Heart left ventricle (tissue), 16 donors: ENCODE measurements around the gene NEK5. TPM values are rescaled to one million over a fixed set of nuclear protein-coding genes. Genes with fewer than 3 reads are reported as not detected.

Experiments
- ATAC-seq, 4 donors: fragments of 200-7000 bp; cut with Tn5 transposase; one replicate each; pipeline ENCODE4 v1.9.1; 2020 to 2022; ENCODE audit warnings: moderate library complexity in 4 of 4, mild to moderate bottlenecking in 3 of 4, moderate number of reproducible peaks in 1 of 4
- DNase-seq, 5 donors: peaks; one replicate each; pipeline ENCODE4 v3.0.0-alpha.2; 2020
- H3K27ac ChIP-seq, 12 donors: fragments of 200-600 bp; sonication (generic) in 4 of 12; one replicate each; pipeline versions ENCODE4 v1.5.0 to v1.8.0; 2016 to 2022; ENCODE audit warnings: mild to moderate bottlenecking in 2 of 12
- H3K27me3 ChIP-seq, 9 donors: fragments of 200-600 bp; sonication (generic) in 2 of 9; one replicate each; pipeline versions ENCODE4 v1.5.1 to v1.8.0; 2016 to 2022; ENCODE audit warnings: mild to moderate bottlenecking in 3 of 9
- H3K36me3 ChIP-seq, 9 donors: fragments of 200-600 bp; sonication (generic) in 2 of 9; one replicate each; pipeline versions ENCODE4 v1.5.0 to v1.8.0; 2018 to 2022; ENCODE audit warnings: mild to moderate bottlenecking in 2 of 9
- H3K4me1 ChIP-seq, 12 donors: fragments of 200-600 bp; sonication (generic) in 4 of 12; one replicate each; pipeline versions ENCODE4 v1.5.0 to v1.8.0; 2016 to 2022; ENCODE audit warnings: mild to moderate bottlenecking in 3 of 12
- H3K4me3 ChIP-seq, 12 donors: fragments of 200-600 bp; sonication (generic) in 4 of 12; one replicate each; pipeline versions ENCODE4 v1.5.0 to v1.8.0; 2017 to 2022; ENCODE audit warnings: mild to moderate bottlenecking in 9 of 12, moderate library complexity in 4 of 12
- H3K9me3 ChIP-seq, 12 donors: fragments of 200-600 bp; sonication (generic) in 4 of 12; one replicate each; pipeline versions ENCODE4 v1.5.0 to v1.8.0; 2016 to 2022; ENCODE audit warnings: mild to moderate bottlenecking in 1 of 12
- POLR2A ChIP-seq, 2 donors: fragments of 450-650 bp; IDR thresholded peaks; one replicate each; pipeline ENCODE4 v1.6.1; 2017; ENCODE audit warnings: antibody characterized with exemption in 2 of 2, mild to moderate bottlenecking in 2 of 2, moderate library complexity in 2 of 2
- WGBS, 4 donors: extraction: QIAGEN DNeasy Blood & Tissue Kit in 2 of 4; methylation state at CpG; one replicate each; pipeline versions ENCODE4 v1.1.5 to v1.1.7; 2013 to 2018; 5-methylcytosine and 5-hydroxymethylcytosine counted together
- intact Hi-C, 10 donors: fragments of 100-400 bp; cut with DNase I; formaldehyde crosslinking; loops; one replicate each; pipeline versions ENCODE4 v1.11.1 to v1.14.2; 2022
- polyA plus RNA-seq, 2 donors: library from polyadenylated mRNA; stranded (reverse); fragments of 200-250 nt; gene quantifications; one replicate each; pipeline ENCODE4 v1.2.3, GENCODE V29; 2013
- total RNA-seq, 9 donors: library from RNA; depleted of rRNA in 2 of 9; stranded (reverse); fragments of >200 nt in 2 of 9; fragmentation: NEBNext Ultra II Directional in 3 of 9; extraction: Animal tissue kit (Norgen Biotek cat#: 25700) in 3 of 9; gene quantifications; one replicate each; pipeline versions ENCODE4 v1.1.0 to v1.2.4, GENCODE V29; 2016 to 2023
- TF ChIP-seq, protein P1 (sequence below), 12 donors: fragments of 200-600 bp; sonication (generic) in 4 of 12; IDR thresholded peaks; one replicate each; pipeline versions ENCODE4 v1.5.0 to v1.8.0; 2018 to 2022; ENCODE audit warnings: antibody characterized with exemption in 12 of 12, mild to moderate bottlenecking in 5 of 12
- donor health status: ischemic (EF 13 %, LVEDD 7.1; RV severe dilation, severe dysfunction).
- donor health status: healthy with polysubstance abuse.
- donor health status: DM: no; HTN: yes; CAD: no.
- donor health status: DM: no; HTN: no; CAD: no.
- donor health status: ischemic (EF 25% LVEDD 6.9; RV normal size, moderate dysfunction).
- donor health status: ischemic (EF 25% LVEDD 5.7; RV mildly dilated, moderate dysfunction).
- donor health status: healthy.
- donor health status: DM: yes; HTN: yes; CAD: no.
- donor health status: ischemic (EF 35%, LVEDD 5.7; RV mildly dilated, moderate dysfunction).
- donor health status: nonischemic (EF 11% LVEDD 7.7; RV severe dilation, severe dysfunction).
- donor health status: DM: yes; HTN: yes; CAD: no.
- donor health status: PGD.
- donor health status: ischemic (EF 29% LVEDD 5.4; RV normal size, mild dysfunction).
- donor health status: nonischemic (EF 23%, LVEDD 6.1; RV moderate dilation, normal function).

The NEK5 gene
- total and polyA plus RNA-seq, 11 donors: 0.04 to 1.1 (median 0.41) TPM; not detected in 3

DNA sequence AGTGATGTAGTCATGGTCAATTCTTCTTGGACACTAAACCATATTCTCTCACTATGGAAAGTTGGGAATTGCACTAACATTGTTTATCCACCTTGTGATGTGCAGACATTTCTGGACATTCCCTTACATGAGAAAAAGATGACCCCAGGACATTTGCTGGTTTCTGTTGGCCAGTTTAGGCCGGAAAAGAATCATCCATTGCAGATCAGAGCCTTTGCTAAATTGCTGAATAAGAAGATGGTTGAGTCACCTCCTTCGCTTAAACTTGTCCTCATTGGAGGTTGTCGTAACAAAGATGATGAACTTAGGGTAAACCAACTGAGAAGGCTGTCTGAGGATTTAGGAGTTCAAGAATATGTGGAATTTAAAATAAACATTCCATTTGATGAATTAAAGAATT, 104.4 kb downstream of the NEK5 start, which contains the start of gene UTP14C:
UTP14C (plus strand) TSS at position 211 of the 400 bp plus-strand sequence. CDS start 4,114 bp downstream, outside the sequence.
- DNase-seq (no peak), ATAC-seq (no peak)
- H3K9me3 ChIP-seq: no peaks in the 10 kb centered on the region
- H3K27me3 ChIP-seq: no peaks in the 10 kb centered on the region
- intact Hi-C loops: no loop called here
- WGBS, 4 donors: 95 to 99% (median 97%) methylated on average over 3 of the region's 3 CpGs
- H3K36me3 ChIP-seq: peaks cover 0 to 94% (median 76%) of the 10 kb centered on the region in 9 donors
- TF ChIP-seq, protein P1, sequence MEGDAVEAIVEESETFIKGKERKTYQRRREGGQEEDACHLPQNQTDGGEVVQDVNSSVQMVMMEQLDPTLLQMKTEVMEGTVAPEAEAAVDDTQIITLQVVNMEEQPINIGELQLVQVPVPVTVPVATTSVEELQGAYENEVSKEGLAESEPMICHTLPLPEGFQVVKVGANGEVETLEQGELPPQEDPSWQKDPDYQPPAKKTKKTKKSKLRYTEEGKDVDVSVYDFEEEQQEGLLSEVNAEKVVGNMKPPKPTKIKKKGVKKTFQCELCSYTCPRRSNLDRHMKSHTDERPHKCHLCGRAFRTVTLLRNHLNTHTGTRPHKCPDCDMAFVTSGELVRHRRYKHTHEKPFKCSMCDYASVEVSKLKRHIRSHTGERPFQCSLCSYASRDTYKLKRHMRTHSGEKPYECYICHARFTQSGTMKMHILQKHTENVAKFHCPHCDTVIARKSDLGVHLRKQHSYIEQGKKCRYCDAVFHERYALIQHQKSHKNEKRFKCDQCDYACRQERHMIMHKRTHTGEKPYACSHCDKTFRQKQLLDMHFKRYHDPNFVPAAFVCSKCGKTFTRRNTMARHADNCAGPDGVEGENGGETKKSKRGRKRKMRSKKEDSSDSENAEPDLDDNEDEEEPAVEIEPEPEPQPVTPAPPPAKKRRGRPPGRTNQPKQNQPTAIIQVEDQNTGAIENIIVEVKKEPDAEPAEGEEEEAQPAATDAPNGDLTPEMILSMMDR (IDR thresholded peaks at IDR 0.05): no peak
- TF ChIP-seq POLR2A (IDR thresholded peaks at IDR 0.05): no peak
- peaks cover 0 to 7% (median 0%) of the 10 kb centered on the region in 12 donors for H3K4me1 ChIP-seq
- H3K27ac ChIP-seq: no peak within 1 kb of the TSS
- H3K4me3 ChIP-seq: no peak within 1 kb of the TSS

DNA sequence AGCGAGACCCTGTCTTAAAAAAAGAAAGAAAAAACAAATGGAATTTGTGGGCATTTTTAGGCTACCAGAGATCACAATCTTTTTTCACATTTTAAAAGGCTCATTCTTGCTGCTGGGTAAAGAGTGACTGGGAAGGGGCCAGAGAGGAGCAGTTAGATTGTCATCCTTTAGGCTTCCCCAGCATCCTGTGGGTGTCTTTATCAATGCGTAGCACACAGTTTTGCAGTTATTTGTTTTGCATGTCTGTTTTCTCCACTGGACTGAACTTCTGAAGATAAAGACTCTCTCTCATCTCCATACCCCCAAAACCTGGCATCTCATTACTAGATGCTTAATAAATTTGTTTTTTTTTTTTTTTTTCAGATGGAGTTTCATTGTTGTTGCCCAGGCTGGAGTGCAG, 106.5 kb downstream of the NEK5 start:
- peaks cover 0 to 7% (median 0%) of the 10 kb centered on the region in 12 donors for H3K4me1 ChIP-seq
- H3K27ac ChIP-seq: no peak overlapping the region
- peaks cover 0 to 92% (median 75%) of the 10 kb centered on the region in 9 donors for H3K36me3 ChIP-seq
- intact Hi-C loops: no loop called here
- no peaks in the 10 kb centered on the region for H3K27me3 ChIP-seq
- no peak overlapping the region for H3K4me3 ChIP-seq
- DNase-seq: no peak
- no peak for TF ChIP-seq POLR2A (IDR thresholded peaks at IDR 0.05)
- TF ChIP-seq, protein P1 (IDR thresholded peaks at IDR 0.05): no peak
- no peak for ATAC-seq
- WGBS, 4 donors: 95 to 100% (median 98%) methylated on average over 2 of the region's 2 CpGs
- H3K9me3 ChIP-seq: no peaks in the 10 kb centered on the region

DNA sequence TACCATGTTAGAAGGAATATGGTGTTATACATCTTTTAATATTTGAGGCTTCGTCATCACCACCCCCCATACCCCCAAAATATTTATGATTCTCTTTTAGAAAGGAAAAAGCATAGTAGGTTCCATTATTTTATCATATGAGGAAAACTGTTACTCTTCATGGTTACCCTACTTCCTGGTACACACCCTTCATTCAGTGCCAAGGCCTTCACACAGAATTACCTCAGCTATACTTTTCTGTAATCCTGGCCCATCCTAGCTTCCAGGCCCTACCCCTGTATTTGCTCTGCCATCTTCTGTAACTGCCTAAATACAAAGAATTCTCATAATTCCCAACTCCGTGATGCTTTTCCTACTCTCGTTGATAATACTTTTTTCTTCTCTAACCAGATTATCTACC, 108.7 kb downstream of the NEK5 start:
- intact Hi-C loops: no loop called here
- ATAC-seq (no peak), DNase-seq (no peak)
- Histone ChIP-seq H3K4me1 (no peaks in the 10 kb centered on the region), H3K27me3 (no peaks in the 10 kb centered on the region), H3K27ac (no peak overlapping the region), H3K4me3 (no peak overlapping the region), H3K9me3 (no peaks in the 10 kb centered on the region), H3K36me3 (peaks cover 0 to 82% (median 64%) of the 10 kb centered on the region in 9 donors)
- TF ChIP-seq, protein P1 (IDR thresholded peaks at IDR 0.05): no peak
- no peak for TF ChIP-seq POLR2A (IDR thresholded peaks at IDR 0.05)
- 91 to 95% (median 93%) methylated on average over 3 of the region's 3 CpGs for WGBS, 4 donors

DNA sequence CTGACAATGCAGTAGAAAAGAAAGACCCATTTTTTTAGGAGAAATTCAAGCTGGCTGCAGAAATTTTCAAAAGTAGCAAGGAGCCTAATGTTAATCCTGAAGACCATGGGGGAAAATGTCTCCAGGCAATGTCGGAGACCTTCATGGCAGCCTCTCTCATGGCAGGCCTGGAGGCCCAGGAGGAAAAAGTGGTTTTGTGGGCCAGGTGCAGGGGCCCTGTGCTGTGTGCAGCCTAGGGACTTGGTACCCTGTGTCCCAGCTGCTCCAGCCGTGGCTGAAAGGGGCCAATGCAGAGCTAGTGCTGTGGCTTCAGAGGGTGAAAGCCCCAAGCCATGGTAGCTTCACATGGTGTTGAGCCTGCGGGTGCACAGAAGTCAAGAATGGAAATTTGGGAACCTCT, 112.6 kb downstream of the NEK5 start:
- whole genome bisulfite sequencing, 4 donors: 94 to 97% (median 95%) methylated on average over 3 of the region's 3 CpGs
- H3K36me3 ChIP-seq: peaks cover 0 to 43% (median 29%) of the 10 kb centered on the region in 9 donors
- TF ChIP-seq, protein P1 (IDR thresholded peaks at IDR 0.05): no peak
- TF ChIP-seq POLR2A (IDR thresholded peaks at IDR 0.05): no peak
- peaks cover 0 to 4% (median 0%) of the 10 kb centered on the region in 9 donors for H3K27me3 ChIP-seq
- peaks cover 0 to 17% (median 14%) of the 10 kb centered on the region in 12 donors for H3K4me1 ChIP-seq
- H3K9me3 ChIP-seq: no peaks in the 10 kb centered on the region
- intact Hi-C loops: loop anchor here in 3 of 10 donors (10.0 kb wide), 4 partner anchors 81 to 439 kb away; partner anchors contain the start of genes CKAP2 (in 1 of the 3) and VPS36 (in 1 of the 3)
- ATAC-seq (no peak), DNase-seq (no peak)
- no peak overlapping the region for H3K27ac ChIP-seq
- no peak overlapping the region for H3K4me3 ChIP-seq
